Measurements from ENCODE around the gene ZNF41. TPM values are rescaled to one million over a fixed set of nuclear protein-coding genes. Genes with fewer than 3 reads are reported as not detected.

ZNF41 gene
- total RNA-seq, 4 donors from 2014 or later: 8.7 to 14.9 (median 11.7) TPM

DNA sequence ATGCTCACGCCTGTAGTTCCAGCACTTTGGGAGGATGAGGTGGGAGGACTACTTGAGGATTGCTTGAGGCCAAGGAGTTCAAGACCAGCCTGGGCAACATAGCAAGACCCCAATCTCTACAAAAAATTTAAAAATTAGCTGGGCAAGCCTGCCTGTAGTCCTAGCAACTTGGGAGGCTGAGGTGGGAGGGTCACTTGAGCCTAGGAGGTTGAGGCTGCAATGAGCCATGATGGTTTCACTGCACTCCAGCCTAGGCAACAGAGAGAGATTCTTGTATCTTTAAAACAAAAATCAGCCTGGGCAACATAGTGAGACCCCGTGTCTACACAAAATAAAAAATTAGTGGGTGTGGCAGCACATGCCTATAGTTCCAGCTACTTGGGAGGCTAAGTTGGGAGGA, 1.9 kb downstream of the ZNF41 start:
- in situ Hi-C loops (cut with MboI; ENCODE audit: low sequenced_read_pairs in 4 of 4) (no loop called here), intact Hi-C loops (cut with DNase I; ENCODE audit: low total_unique reads) (loop anchor here (5.0 to 10.0 kb wide), 4 partner anchors 41 to 1694 kb away; partner anchors contain the start of genes NDUFB11, PLP2, RBM10 and UBA1)
- no peak for ATAC-seq
- Histone ChIP-seq H3K4me3 (no peak overlapping the region), H3K27me3 (no peaks in the 10 kb centered on the region), H3K4me1 (peaks cover 8 to 21% of the 10 kb centered on the region in 2 donors), H3K36me3 (no peaks in the 10 kb centered on the region), H3K9me3 (no peaks in the 10 kb centered on the region), H3K27ac (peak overlapping the region in 1 of 4 donors; percentile 97)
- TF ChIP-seq, protein P1, sequence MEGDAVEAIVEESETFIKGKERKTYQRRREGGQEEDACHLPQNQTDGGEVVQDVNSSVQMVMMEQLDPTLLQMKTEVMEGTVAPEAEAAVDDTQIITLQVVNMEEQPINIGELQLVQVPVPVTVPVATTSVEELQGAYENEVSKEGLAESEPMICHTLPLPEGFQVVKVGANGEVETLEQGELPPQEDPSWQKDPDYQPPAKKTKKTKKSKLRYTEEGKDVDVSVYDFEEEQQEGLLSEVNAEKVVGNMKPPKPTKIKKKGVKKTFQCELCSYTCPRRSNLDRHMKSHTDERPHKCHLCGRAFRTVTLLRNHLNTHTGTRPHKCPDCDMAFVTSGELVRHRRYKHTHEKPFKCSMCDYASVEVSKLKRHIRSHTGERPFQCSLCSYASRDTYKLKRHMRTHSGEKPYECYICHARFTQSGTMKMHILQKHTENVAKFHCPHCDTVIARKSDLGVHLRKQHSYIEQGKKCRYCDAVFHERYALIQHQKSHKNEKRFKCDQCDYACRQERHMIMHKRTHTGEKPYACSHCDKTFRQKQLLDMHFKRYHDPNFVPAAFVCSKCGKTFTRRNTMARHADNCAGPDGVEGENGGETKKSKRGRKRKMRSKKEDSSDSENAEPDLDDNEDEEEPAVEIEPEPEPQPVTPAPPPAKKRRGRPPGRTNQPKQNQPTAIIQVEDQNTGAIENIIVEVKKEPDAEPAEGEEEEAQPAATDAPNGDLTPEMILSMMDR (IDR thresholded peaks at IDR 0.05 in 4 of 5, conservative IDR thresholded peaks at IDR 0.05 in 1 of 5): no peak
- no peak for TF ChIP-seq POLR2A (IDR thresholded peaks at IDR 0.05)
- no peak for DNase-seq

DNA sequence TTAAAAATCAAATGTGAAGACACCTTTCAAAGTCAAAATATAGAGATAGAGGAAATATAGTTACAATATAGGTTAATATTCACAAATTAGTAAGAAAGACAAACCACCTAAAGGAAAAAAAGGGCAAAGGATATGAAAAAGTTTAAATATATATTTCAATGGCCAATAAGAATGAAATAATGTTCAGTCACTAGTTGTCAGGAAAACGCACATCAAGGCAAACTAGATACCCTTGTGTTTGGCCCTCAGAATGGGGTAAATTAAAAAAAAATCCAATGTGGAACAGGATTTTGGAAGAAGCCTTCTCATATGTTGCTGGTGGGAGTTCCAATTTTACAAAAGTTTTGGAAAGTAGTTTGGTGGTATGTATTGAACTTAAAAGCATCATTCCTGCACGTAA, 2.4 kb downstream of the ZNF41 start:
- no peaks in the 10 kb centered on the region for H3K36me3 ChIP-seq
- in situ Hi-C loops (cut with MboI; ENCODE audit: low sequenced_read_pairs in 4 of 4) (no loop called here), intact Hi-C loops (cut with DNase I; ENCODE audit: low total_unique reads) (loop anchor here (5.0 to 10.0 kb wide), 4 partner anchors 42 to 1694 kb away; partner anchors contain the start of genes NDUFB11, PLP2, RBM10 and UBA1)
- DNase-seq: no peak
- TF ChIP-seq POLR2A (IDR thresholded peaks at IDR 0.05): no peak
- TF ChIP-seq, protein P1 (IDR thresholded peaks at IDR 0.05 in 4 of 5, conservative IDR thresholded peaks at IDR 0.05 in 1 of 5): no peak
- peaks cover 8 to 21% of the 10 kb centered on the region in 2 donors for H3K4me1 ChIP-seq
- no peaks in the 10 kb centered on the region for H3K27me3 ChIP-seq
- H3K9me3 ChIP-seq: no peaks in the 10 kb centered on the region
- ATAC-seq: no peak
- peak overlapping the region in 1 of 4 donors; percentile 22 for H3K27ac ChIP-seq
- H3K4me3 ChIP-seq: no peak overlapping the region

DNA sequence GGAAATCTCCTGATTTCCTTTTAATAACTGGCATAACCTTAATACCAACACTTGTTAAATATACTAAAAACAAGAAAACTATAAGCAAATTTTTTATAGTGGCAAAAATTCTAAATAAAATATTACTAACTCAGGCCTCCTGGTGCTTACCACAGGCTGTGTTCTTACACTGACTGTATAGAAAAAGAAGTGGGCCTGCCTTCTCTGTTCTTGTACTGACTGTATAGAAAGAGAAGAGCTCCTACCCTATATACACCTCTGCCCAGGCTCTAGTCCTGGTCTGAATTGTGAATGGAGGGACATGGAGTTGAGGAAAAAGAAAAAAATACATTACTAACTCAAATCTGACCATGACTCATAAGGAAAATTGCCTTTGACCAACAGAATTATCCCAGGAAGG, 7.5 kb downstream of the ZNF41 start:
- in situ Hi-C loops (cut with MboI; ENCODE audit: low sequenced_read_pairs in 4 of 4): no loop called here

DNA sequence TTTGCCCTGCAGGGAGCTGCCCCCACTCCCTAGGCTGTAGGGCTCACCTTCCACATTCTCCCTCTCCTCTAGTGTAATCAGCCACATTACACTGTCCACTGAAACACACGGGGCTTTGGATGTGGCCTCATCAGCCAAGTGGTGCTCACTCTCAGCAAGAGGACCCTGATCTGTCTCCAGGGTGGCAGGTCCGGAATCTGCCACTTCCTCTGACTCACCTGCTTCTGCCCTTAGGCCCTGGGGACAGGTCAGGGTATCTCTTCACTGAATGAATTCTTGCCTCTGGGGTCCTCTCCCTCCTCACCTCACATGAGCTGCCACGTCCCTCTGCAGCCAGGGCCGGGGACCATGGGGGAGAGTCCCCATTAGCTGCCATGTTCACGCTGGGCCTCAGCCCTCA, 15.9 kb downstream of the ZNF41 start:
- Histone ChIP-seq H3K27me3 (no peaks in the 10 kb centered on the region), H3K4me1 (no peaks in the 10 kb centered on the region), H3K36me3 (no peaks in the 10 kb centered on the region), H3K27ac (peak overlapping the region in 2 of 4 donors; percentile 41 to 65), H3K9me3 (no peaks in the 10 kb centered on the region), H3K4me3 (no peak overlapping the region)
- no peak for TF ChIP-seq POLR2A (IDR thresholded peaks at IDR 0.05)
- TF ChIP-seq, protein P1 (IDR thresholded peaks at IDR 0.05 in 4 of 5, conservative IDR thresholded peaks at IDR 0.05 in 1 of 5): no peak
- in situ Hi-C loops (cut with MboI; ENCODE audit: low sequenced_read_pairs in 4 of 4) (no loop called here), intact Hi-C loops (cut with DNase I; ENCODE audit: low total_unique reads) (no loop called here)
- ATAC-seq (no peak), DNase-seq (no peak)

More for the DNA sequence above, 7.5 kb downstream of the ZNF41 start:
- Histone ChIP-seq H3K27ac (no peak overlapping the region), H3K9me3 (no peaks in the 10 kb centered on the region), H3K4me3 (no peak overlapping the region), H3K4me1 (peaks cover 0 to 7% of the 10 kb centered on the region in 2 donors), H3K36me3 (no peaks in the 10 kb centered on the region), H3K27me3 (no peaks in the 10 kb centered on the region)
- intact Hi-C loops (cut with DNase I; ENCODE audit: low total_unique reads): no loop called here
- no peak for ATAC-seq
- no peak for DNase-seq
- TF ChIP-seq, protein P1 (IDR thresholded peaks at IDR 0.05 in 4 of 5, conservative IDR thresholded peaks at IDR 0.05 in 1 of 5): no peak
- TF ChIP-seq POLR2A (IDR thresholded peaks at IDR 0.05): no peak

DNA sequence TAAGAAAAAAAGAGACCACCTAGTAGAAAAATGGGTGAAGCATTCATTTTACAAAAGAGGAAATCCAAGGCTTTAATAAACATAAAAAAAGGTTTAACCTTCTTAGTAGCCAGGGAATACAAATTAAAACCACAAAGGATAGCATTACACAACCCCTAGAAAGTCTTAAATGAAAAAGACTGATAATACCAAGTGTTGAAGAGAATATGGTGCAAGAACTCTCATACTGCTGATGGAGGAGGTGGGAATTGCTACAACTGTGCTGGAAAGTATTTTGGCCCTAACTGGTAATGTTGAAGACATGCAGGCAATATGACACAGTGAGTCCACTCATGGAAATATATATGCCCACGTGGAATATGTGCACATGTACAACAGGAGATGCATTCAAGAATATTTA, 22.5 kb downstream of the ZNF41 start:
- TF ChIP-seq, protein P1 (IDR thresholded peaks at IDR 0.05 in 4 of 5, conservative IDR thresholded peaks at IDR 0.05 in 1 of 5): no peak
- no peak for TF ChIP-seq POLR2A (IDR thresholded peaks at IDR 0.05)
- H3K9me3 ChIP-seq: no peaks in the 10 kb centered on the region
- H3K27me3 ChIP-seq: no peaks in the 10 kb centered on the region
- H3K27ac ChIP-seq: no peak overlapping the region
- no peak overlapping the region for H3K4me3 ChIP-seq
- intact Hi-C loops (cut with DNase I; ENCODE audit: low total_unique reads): no loop called here
- ATAC-seq (no peak), DNase-seq (no peak)
- H3K36me3 ChIP-seq: no peaks in the 10 kb centered on the region
- no peaks in the 10 kb centered on the region for H3K4me1 ChIP-seq
- in situ Hi-C loops (cut with MboI; ENCODE audit: low sequenced_read_pairs in 4 of 4): no loop called here
